MM.1S (cell line): ENCODE results near the gene GALC.
A peak's percentile ranks its signal among the peaks of the same experiment; 100 is the strongest.

Experiments used
- DNase-seq: peaks from one replicate; pipeline ENCODE4 v3.0.0-alpha.2; 2015
- H2AFZ ChIP-seq: fragments of 300-600 bp; sonication (generic); 2 replicates; pipeline ENCODE4 v1.6.0; 2016; ENCODE audit warnings: antibody characterized with exemption, low read length
- H3F3A ChIP-seq: fragments of 300-600 bp; sonication (generic); 2 replicates; pipeline ENCODE4 v1.6.1; 2016; ENCODE audit warnings: mild to moderate bottlenecking, antibody characterized with exemption, low read length, moderate library complexity, mixed read lengths; ENCODE audit not compliant: insufficient read depth
- H3K27ac ChIP-seq: fragments of 300-600 bp; sonication (generic); 2 replicates; pipeline ENCODE4 v1.5.1; 2016; ENCODE audit warnings: mild to moderate bottlenecking, low read length
- H3K27me3 ChIP-seq: fragments of 300-600 bp; sonication (generic); replicated peaks from 2 replicates; pipeline ENCODE4 v1.6.0; 2016; ENCODE audit warnings: low read length; ENCODE audit not compliant: insufficient read depth
- H3K36me3 ChIP-seq: fragments of 300-600 bp; sonication (generic); replicated peaks from 2 replicates; pipeline ENCODE4 v1.6.1; 2016; ENCODE audit warnings: mild to moderate bottlenecking, low read length, mixed read lengths; ENCODE audit not compliant: insufficient read depth
- H3K4me1 ChIP-seq: fragments of 300-600 bp; sonication (generic); 2 replicates; pipeline ENCODE4 v1.6.1; 2016; ENCODE audit warnings: low read length, mixed read lengths
- H3K4me2 ChIP-seq: fragments of 300-600 bp; sonication (generic); 2 replicates; pipeline ENCODE4 v1.6.0; 2016; ENCODE audit warnings: low read depth, low read length
- H3K4me3 ChIP-seq: fragments of 300-600 bp; sonication (generic); 2 replicates; pipeline ENCODE4 v1.5.1; 2016; ENCODE audit warnings: low read length, mixed read lengths
- H3K79me2 ChIP-seq: fragments of 300-600 bp; sonication (generic); 2 replicates; pipeline ENCODE4 v1.6.1; 2016; ENCODE audit warnings: mixed run types, low read length, mixed read lengths
- H3K9ac ChIP-seq: fragments of 300-600 bp; sonication (generic); 2 replicates; pipeline ENCODE4 v1.6.1; 2016; ENCODE audit warnings: low read length, mixed read lengths
- H3K9me2 ChIP-seq: fragments of 300-600 bp; sonication (generic); replicated peaks from 2 replicates; pipeline ENCODE4 v1.6.1; 2016; ENCODE audit warnings: mild to moderate bottlenecking, low read length, mixed read lengths; ENCODE audit not compliant: insufficient read depth
- H3K9me3 ChIP-seq: fragments of 300-600 bp; sonication (generic); replicated peaks from 2 replicates; pipeline ENCODE4 v1.6.1; 2016; ENCODE audit warnings: mild to moderate bottlenecking, low read length, mixed read lengths; ENCODE audit not compliant: insufficient read depth
- H4K20me1 ChIP-seq: fragments of 300-600 bp; sonication (generic); 2 replicates; pipeline ENCODE4 v1.6.1; 2016; ENCODE audit warnings: mild to moderate bottlenecking, low read length, moderate library complexity, mixed read lengths; ENCODE audit not compliant: insufficient read depth
- CTCF ChIP-seq: fragments of 300-600 bp; sonication (generic); IDR thresholded peaks from 2 replicates; pipeline ENCODE4 v1.5.1; 2016; ENCODE audit warnings: antibody characterized with exemption, low read length, mixed read lengths
- EZH2 ChIP-seq: fragments of 300-600 bp; sonication (generic); optimal IDR thresholded peaks from 2 replicates; pipeline ENCODE3; 2017; ENCODE audit warnings: low read depth, mild to moderate bottlenecking, antibody characterized with exemption, low read length, mixed read lengths
- EZH2phosphoT487 ChIP-seq: fragments of 300-600 bp; sonication (generic); IDR thresholded peaks from 2 replicates; pipeline ENCODE4 v1.6.1; 2018; ENCODE audit warnings: antibody characterized with exemption, low read length

Gene GALC

GRCh38 chr14:87975636-87976035, 17.3 kb downstream of the GALC start:
- TF ChIP-seq EZH2 (no peak), CTCF (no peak), EZH2phosphoT487 (no peak)
- Histone ChIP-seq H3F3A (no peaks in the 10 kb centered on the region), H3K4me3 (no peak overlapping the region), H3K9ac (no peak overlapping the region), H4K20me1 (no peaks in the 10 kb centered on the region), H3K36me3 (no peaks in the 10 kb centered on the region), H3K27me3 (no peaks in the 10 kb centered on the region), H3K79me2 (no peaks in the 10 kb centered on the region), H3K4me2 (no peak overlapping the region), H3K9me2 (no peaks in the 10 kb centered on the region), H2AFZ (no peak overlapping the region), H3K9me3 (no peaks in the 10 kb centered on the region), H3K27ac (no peak overlapping the region), H3K4me1 (no peaks in the 10 kb centered on the region)
- no peak for DNase-seq

GRCh38 chr14:87971010-87971409, 22.0 kb downstream of the GALC start:
- Histone ChIP-seq H3K4me1 (no peaks in the 10 kb centered on the region), H3K9ac (no peak overlapping the region), H3F3A (no peaks in the 10 kb centered on the region), H3K27me3 (no peaks in the 10 kb centered on the region), H3K9me3 (no peaks in the 10 kb centered on the region), H3K9me2 (no peaks in the 10 kb centered on the region), H3K79me2 (no peaks in the 10 kb centered on the region), H3K4me2 (no peak overlapping the region), H3K27ac (no peak overlapping the region), H2AFZ (no peak overlapping the region), H3K4me3 (no peak overlapping the region), H3K36me3 (no peaks in the 10 kb centered on the region), H4K20me1 (no peaks in the 10 kb centered on the region)
- TF ChIP-seq CTCF (no peak), EZH2 (no peak), EZH2phosphoT487 (no peak)
- peak; percentile 16 for DNase-seq

GRCh38 chr14:87967496-87967895, 25.5 kb downstream of the GALC start:
- no peaks in the 10 kb centered on the region for H3K9me2 ChIP-seq
- no peaks in the 10 kb centered on the region for H3K36me3 ChIP-seq
- H3K79me2 ChIP-seq = no peaks in the 10 kb centered on the region
- no peaks in the 10 kb centered on the region for H3F3A ChIP-seq
- no peaks in the 10 kb centered on the region for H3K27me3 ChIP-seq
- TF ChIP-seq CTCF (no peak), EZH2 (no peak), EZH2phosphoT487 (no peak)
- no peak for DNase-seq
- H3K4me3 ChIP-seq = no peak overlapping the region
- no peak overlapping the region for H3K4me2 ChIP-seq
- no peak overlapping the region for H2AFZ ChIP-seq
- no peaks in the 10 kb centered on the region for H3K9me3 ChIP-seq
- H4K20me1 ChIP-seq = no peaks in the 10 kb centered on the region
- H3K4me1 ChIP-seq = no peaks in the 10 kb centered on the region
- H3K9ac ChIP-seq = no peak overlapping the region
- H3K27ac ChIP-seq = no peak overlapping the region
